Lower leg skin (tissue), 4 donors: ENCODE measurements around the gene CDK13. TPM values are rescaled to one million over a fixed set of nuclear protein-coding genes. Genes with fewer than 3 reads are reported as not detected.

ENCODE experiments used
- DNase-seq, 2 donors: peaks; one replicate each; pipeline ENCODE4 v3.0.0-alpha.2; 2019; ENCODE audit warnings: low spot score in 2 of 2
- H3K4me3 ChIP-seq: fragments of 200-600 bp; sonication (generic); 2 replicates; pipeline ENCODE4 v1.5.1; 2017; ENCODE audit warnings: mild to moderate bottlenecking, low read depth; ENCODE audit not compliant: poor library complexity, severe bottlenecking
- POLR2A ChIP-seq, 2 donors: fragments of 450-650 bp; IDR thresholded peaks; one replicate each; pipeline ENCODE4 v1.6.1; 2016 to 2017; ENCODE audit warnings: antibody characterized with exemption in 2 of 2, mild to moderate bottlenecking in 1 of 2, moderate library complexity in 1 of 2
- WGBS, 2 donors: methylation state at CpG; one replicate each; pipeline ENCODE4 v1.1.5; 2018; 5-methylcytosine and 5-hydroxymethylcytosine counted together
- intact Hi-C: fragments of 100-400 bp; cut with DNase I; formaldehyde crosslinking; loops from one replicate; pipeline ENCODE4 v1.15.0; 2023; ENCODE audit warnings: low total_unique reads
- total RNA-seq, 4 donors: library from RNA; depleted of rRNA; stranded (reverse); fragments of >200 nt; gene quantifications; one replicate each; pipeline ENCODE4 v1.1.0, GENCODE V29; 2016
- TF ChIP-seq, protein P1 (sequence below), 3 donors: fragments of 450-650 bp; IDR thresholded peaks; one replicate each; pipeline ENCODE4 v1.5.1; 2016; ENCODE audit warnings: antibody characterized with exemption in 3 of 3, mild to moderate bottlenecking in 3 of 3, moderate library complexity in 2 of 3

Gene CDK13
- total RNA-seq, 4 donors from 2014 or later: 51.6 to 92.8 (median 60.3) TPM

DNA sequence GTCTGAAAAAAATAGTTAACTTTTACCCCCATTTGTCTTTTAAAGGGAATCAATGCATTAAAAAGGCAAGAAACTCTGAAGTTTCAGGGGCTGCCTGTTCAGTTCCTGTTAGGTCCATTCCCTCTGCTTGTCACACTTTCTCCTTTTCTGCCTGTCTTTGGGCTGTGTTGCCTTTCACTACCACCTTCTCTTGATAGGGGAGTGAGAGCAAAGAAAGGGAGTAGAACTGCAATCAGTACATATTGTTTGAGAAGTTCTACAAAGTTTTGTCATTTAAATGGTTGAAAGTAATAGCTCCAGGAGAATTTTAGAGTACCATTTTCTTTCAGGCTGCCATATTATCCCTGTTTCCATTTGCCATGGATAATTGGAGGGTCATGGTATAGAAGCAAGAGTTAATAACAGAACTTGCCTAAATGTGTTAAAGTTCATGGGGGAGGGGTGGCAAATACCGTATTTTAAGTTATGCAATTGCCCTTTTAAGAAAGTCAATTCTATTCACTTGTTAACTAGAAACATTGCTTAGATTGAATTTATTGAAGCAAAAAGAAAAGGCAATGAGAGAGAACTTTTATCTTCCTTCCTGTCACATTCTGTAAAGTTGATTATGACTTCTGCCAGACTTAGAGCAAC is 145.8 kb downstream of the CDK13 start:
- no peak overlapping the region for H3K4me3 ChIP-seq
- TF ChIP-seq POLR2A (IDR thresholded peaks at IDR 0.05): no peak
- TF ChIP-seq, protein P1, sequence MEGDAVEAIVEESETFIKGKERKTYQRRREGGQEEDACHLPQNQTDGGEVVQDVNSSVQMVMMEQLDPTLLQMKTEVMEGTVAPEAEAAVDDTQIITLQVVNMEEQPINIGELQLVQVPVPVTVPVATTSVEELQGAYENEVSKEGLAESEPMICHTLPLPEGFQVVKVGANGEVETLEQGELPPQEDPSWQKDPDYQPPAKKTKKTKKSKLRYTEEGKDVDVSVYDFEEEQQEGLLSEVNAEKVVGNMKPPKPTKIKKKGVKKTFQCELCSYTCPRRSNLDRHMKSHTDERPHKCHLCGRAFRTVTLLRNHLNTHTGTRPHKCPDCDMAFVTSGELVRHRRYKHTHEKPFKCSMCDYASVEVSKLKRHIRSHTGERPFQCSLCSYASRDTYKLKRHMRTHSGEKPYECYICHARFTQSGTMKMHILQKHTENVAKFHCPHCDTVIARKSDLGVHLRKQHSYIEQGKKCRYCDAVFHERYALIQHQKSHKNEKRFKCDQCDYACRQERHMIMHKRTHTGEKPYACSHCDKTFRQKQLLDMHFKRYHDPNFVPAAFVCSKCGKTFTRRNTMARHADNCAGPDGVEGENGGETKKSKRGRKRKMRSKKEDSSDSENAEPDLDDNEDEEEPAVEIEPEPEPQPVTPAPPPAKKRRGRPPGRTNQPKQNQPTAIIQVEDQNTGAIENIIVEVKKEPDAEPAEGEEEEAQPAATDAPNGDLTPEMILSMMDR (IDR thresholded peaks at IDR 0.05): no peak
- intact Hi-C loops: no loop called here
- WGBS, 2 donors: 38 to 46% methylated on average over 1 of the region's 1 CpG
- no peak for DNase-seq

DNA sequence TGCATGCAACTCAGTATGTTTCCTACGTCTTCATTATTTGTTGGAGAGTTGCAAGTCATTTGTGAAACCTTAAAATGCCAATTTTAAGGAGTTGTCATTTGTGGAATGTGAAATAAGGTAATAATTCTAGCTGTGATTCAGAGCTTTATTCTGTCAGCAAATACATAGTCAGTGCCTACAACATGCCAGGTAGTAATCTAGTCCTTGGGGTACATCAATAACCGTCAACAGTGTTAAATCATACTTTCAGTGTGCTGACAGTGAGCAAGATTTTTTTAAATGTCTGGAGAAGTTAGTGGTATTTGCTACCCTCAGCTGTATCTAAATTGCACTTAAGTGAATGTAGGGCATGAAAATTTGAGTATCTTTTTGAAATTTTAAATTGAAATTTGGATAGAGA is 147.7 kb downstream of the CDK13 start:
- intact Hi-C loops: no loop called here
- no peak for DNase-seq
- WGBS, 2 donors: 59 to 62% methylated on average over 2 of the region's 2 CpGs
- TF ChIP-seq POLR2A (IDR thresholded peaks at IDR 0.05): no peak
- TF ChIP-seq, protein P1 (IDR thresholded peaks at IDR 0.05): no peak
- no peak overlapping the region for H3K4me3 ChIP-seq

DNA sequence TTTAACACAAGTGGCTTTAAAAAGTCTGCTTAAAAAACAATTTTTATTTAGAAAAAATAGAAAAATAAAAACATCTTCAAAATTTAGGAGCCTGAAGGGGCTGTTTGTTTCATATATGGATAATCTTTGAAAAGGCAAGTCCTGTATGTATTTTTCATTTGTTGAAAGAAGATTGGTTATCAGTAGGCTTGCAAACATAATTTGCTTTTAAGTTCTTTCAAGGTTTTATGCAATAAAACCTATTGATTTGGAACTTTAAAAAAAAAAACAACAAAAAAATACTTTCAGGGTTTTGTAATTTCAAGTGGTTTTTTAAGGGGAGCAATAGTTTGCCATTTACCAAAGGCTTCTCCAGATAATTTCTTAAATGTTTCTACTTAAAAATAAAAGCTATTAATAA is 148.8 kb downstream of the CDK13 start:
- TF ChIP-seq, protein P1 (IDR thresholded peaks at IDR 0.05): no peak
- no peak for TF ChIP-seq POLR2A (IDR thresholded peaks at IDR 0.05)
- intact Hi-C loops: no loop called here
- no peak for DNase-seq
- H3K4me3 ChIP-seq: no peak overlapping the region

DNA sequence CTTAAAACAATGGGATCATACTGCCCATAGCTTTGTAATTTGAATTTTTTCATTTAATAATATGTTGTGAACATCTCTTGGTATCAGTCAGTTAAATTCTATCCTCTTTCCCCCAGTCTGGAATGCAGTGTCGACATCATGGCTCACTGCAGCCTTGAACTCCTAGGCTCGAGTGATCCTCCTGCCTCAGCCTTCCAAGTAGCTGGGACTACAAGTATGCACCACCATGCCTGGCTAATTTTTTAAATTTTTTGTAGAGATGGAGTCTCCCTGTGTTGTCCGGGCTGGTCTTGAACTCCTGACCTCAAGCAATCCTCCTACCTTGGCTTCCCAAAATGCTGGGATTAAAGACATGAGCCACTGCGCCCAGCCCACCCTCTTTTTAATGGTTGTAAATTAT is 149.8 kb downstream of the CDK13 start:
- 93 to 95% methylated on average over 4 of the region's 4 CpGs for WGBS, 2 donors
- no peak for DNase-seq
- no peak overlapping the region for H3K4me3 ChIP-seq
- TF ChIP-seq POLR2A (IDR thresholded peaks at IDR 0.05): no peak
- TF ChIP-seq, protein P1 (IDR thresholded peaks at IDR 0.05): no peak
- intact Hi-C loops: no loop called here

DNA sequence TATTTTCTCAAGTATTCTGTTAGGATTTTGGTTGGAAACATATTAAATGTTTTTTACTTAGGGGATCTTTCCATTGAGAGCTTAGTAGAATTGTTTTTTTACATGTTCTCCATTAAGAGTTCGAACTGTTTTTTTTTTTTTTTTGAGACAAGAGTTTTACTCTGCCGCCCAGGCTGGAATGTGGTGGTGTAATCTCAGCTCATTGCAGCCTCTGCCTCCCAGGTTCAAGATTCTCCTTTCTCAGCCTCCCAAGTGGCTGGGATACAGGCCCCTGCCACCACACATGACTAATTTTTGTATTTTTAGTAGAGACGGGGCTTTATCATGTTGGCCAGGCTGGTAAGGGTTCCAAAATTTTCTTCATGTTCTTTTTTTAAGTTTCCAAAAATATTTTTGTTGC is 151.1 kb downstream of the CDK13 start:
- TF ChIP-seq, protein P1 (IDR thresholded peaks at IDR 0.05): no peak
- no peak for TF ChIP-seq POLR2A (IDR thresholded peaks at IDR 0.05)
- no peak overlapping the region for H3K4me3 ChIP-seq
- DNase-seq: no peak
- intact Hi-C loops: no loop called here
- WGBS, 2 donors: 83 to 91% methylated on average over 3 of the region's 3 CpGs

DNA sequence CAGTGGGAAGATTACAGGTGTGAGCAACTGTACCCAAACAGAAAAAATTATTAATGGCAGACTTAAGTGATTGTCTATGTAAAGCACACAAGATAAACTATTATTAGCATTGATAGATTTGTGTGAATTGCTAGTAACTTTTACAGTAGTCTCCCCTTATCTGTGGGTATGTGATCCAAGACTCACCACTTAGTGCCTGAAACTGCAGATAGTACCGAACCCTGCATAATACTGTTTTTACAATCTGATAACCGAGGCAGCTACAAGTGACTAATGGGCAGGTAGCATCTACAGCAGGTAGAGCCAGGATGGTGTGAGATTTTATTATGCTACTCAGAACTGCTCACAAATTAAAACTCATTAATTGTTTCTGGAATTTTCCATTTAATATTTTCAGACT is 152.8 kb downstream of the CDK13 start:
- 92 to 94% methylated on average over 2 of the region's 2 CpGs for WGBS, 2 donors
- intact Hi-C loops: no loop called here
- no peak for DNase-seq
- no peak overlapping the region for H3K4me3 ChIP-seq
- TF ChIP-seq, protein P1 (IDR thresholded peaks at IDR 0.05): no peak
- TF ChIP-seq POLR2A (IDR thresholded peaks at IDR 0.05): no peak
